NCI-H1694 treated with DMSO at 0.1 percent for 48 hours (cell line): ENCODE measurements around the gene LAMA2.
A peak's percentile ranks its signal among the peaks of the same experiment; 100 is the strongest.

Experiments
- DNase-seq: peaks from one replicate; lab custom pipeline; 2025; lab: John Stamatoyannopoulos, UW

LAMA2 gene

GRCh38 chr6:129177801-129178200 lies 294.9 kb downstream of the LAMA2 start:
- DNase-seq = no peak

GRCh38 chr6:129179283-129179682 lies 296.3 kb downstream of the LAMA2 start:
- DNase-seq = no peak

- no peak for DNase-seq
Observed at GRCh38 chr6:129181001-129181400, 298.1 kb downstream of the LAMA2 start.

DNA sequence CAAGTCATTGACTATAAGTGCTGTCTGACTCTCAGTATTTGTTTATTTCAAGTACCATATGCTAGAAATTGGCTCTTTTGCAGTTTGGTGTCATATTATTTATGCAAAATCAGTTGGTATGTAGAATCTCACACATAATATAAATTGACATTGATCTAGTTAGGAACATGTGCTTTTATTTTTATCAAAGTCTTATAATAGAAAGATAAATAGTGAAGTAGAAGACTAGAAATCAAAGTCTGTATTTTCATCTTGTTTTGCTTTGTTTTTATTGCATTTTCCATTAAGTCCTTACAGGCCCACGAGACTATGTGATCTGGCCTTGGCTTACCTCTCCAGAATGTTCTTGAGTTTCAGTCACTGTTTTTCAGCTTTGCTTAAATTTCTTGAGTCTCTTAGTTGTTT lies 300.3 kb downstream of the LAMA2 start:
- no peak for DNase-seq

DNA sequence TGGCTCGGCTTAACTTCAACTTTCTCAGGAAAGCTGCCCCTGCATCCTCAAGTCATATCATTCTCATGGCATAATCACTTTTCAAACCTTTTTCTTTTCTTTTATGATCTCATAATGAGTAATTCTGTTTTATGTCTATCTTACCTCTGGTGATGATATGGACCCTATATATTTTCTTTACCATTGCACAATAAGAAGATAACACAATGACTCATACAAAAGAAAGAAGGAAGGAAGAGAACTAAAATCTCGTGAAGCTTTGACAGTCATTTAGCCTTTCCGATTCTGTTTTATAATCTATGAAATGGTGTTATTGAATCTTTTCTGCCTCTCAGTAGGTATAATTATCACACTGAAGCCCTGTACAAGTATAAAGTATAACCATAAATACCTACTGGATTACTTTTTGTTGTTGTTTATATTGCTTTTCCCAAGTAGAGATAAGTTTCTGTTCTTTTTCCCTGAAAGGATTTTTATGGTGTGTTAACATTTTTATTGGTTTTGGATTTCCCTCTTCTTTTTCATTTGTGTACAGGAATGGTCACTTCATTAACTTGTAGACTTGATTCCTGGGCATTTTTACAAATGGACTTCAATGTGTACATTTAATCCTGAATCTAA lies 300.9 kb downstream of the LAMA2 start:
- DNase-seq = no peak

GRCh38 chr6:129184324-129184723 lies 301.4 kb downstream of the LAMA2 start:
- DNase-seq = no peak

DNA sequence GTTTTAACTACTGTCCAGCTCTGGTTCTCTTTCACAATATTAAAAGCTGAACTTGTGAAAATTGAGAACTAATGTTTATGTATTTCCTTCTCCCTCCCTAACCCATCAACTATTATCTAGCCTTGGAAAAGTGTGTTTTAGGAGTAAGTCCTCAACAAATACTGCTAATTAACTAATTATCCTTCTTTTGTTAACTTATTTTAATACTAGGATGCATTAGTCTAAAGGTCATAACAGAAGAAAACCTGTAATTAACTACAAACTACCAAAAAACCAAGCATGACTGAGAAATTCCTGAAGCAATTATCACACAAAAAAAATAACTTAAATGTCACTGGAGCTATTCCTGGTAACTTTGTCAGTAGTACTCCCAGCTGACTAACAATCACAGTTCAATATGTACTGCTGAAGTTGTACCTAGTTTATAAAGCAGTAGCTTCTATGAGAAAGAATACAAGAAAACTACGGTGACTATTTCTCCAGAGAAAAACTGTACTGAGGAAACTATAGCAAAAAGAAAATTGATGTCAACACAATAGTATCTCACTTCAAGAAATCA lies 301.9 kb downstream of the LAMA2 start:
- DNase-seq = no peak

DNA sequence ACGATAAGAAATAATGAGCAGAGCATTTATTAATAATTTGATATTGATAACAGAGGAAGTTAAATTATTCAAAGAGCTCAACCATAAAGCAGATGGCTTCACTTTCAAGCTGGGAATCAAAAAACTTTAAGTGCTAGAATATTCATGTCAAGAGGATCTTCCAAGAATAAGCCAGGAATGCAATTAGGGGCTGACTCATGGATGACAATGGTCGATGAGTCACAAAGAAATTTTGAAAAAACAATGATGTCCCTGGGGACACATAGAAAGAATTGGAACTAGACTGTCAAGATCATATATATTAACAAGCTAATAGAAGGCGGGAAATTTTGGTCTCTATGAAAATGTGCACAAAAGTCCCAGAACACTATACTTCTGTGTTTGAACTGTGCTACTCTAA lies 304.1 kb downstream of the LAMA2 start:
- DNase-seq = no peak

DNA sequence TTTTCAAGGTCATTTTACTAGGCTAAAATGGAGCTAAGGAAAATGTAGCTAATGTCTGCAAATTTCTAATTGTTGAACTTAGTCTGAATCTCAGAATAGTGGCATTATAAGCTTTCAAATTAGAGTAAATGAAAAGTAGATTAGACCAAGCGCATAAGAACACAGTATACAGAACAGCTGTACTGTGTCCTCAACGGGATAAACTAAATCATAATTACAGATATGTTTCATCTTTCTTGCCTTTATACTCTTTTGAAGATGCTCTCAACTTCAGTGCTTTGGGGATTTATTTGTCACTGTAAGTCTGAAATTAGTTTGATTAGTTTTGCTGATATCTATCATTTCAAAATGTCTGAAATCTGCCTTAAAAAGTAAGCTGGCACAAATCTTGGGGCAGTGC lies 305.4 kb downstream of the LAMA2 start:
- DNase-seq = no peak

GRCh38 chr6:129188795-129189194 lies 305.9 kb downstream of the LAMA2 start:
- no peak for DNase-seq

DNA sequence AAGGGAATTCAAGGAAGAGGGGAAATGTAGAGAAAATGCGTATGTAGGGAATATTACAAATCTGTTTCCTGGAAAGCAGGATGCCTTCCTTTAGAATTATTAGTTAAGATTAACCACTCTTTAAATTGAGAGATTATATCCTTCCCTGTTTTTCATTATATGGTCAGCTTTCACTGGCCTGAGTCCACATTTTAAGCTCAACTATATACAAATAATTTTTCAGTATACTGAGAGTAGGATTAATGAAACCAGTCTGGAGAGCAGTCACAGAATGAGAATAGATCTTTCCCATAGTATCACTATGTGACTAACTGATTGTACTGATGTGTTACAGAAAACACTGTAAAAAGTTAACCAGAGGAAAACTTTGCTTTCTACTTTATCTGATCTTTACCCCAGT lies 306.3 kb downstream of the LAMA2 start:
- DNase-seq = no peak

GRCh38 chr6:129191235-129191634 lies 308.3 kb downstream of the LAMA2 start:
- DNase-seq = no peak

DNA sequence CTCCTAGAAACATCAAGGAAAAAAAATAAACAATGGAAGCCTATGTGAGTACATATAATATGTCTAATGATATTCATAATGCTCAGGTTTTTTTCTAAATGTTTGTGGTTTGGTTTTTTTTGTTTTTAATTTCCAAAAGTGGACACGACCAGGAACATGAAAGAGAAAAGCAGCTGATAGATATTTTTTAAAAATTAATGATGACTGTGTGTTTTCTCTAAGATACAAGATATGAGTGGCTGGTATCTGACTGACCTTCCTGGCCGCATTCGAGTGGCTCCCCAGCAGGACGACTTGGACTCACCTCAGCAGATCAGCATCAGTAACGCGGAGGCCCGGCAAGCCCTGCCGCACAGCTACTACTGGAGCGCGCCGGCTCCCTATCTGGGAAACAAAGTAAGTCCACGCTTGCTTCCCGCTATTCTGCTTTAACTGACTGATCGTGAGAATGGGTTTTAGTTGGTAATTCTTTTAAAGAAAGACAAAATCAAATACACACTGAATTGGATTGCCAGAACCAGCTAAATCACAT lies 309.6 kb downstream of the LAMA2 start:
- no peak for DNase-seq

DNA sequence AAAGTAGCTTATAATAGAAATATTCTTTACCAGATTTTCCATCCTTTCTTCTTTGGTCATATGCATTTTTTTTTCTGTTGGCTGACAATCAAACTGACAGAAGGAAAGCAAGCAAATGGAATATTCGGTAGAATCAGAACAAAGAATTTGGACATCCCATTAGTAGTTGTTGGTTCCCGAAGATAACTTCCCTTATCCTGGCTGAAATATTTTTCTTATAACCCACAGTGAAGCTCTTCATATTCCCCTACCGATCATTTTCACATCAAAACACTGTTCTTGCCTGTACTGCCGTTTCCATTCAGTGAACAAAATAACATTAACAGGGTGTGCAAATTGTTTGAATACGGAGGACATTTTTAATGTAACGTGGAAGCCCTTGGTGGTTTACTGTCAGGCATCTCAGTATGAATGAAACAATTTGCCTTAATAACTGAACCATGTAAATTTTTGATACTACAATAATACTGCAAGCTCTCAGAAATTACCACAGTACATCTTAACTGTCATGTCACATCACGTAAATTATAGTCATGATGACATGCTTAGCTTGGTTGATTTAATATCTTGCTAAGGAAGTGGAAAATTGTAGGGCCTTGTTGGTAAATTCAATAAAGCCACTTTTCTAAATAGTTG lies 311.5 kb downstream of the LAMA2 start:
- DNase-seq = no peak

DNA sequence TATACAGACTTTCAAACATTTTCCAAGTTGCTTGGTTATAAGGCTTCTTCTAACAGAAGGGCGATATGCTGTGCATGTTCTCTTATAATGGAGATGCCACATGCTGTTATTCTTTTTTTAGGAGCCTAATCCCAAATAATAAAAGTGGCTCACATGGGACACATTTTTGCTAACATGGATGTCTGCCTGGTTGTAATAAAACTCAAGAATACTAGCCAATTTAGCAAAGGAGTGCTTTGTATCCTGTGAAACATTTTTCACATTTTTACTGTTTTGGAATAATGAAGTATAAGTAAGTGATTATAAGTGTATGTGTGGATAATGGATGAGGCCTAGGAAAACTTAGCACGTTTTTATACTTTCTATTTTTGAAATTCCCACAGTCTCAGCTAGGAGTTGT lies 312.2 kb downstream of the LAMA2 start:
- DNase-seq = no peak

GRCh38 chr6:129195643-129196042 lies 312.7 kb downstream of the LAMA2 start:
- DNase-seq = no peak

GRCh38 chr6:129197154-129197553 lies 314.2 kb downstream of the LAMA2 start:
- no peak for DNase-seq

DNA sequence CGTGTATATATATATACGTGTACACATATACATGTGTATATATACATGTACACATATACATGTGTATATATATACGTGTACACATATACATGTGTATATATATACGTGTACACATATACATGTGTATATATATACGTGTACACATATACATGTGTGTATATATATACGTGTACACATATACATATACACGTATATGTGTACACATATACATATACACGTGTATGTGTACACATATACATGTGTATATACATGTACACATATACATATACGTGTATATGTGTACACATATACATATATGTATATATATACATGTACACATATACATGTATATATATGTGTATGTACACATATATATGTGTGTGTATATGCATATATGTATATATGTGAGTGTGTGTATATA lies 317.2 kb downstream of the LAMA2 start:
- no peak for DNase-seq

DNA sequence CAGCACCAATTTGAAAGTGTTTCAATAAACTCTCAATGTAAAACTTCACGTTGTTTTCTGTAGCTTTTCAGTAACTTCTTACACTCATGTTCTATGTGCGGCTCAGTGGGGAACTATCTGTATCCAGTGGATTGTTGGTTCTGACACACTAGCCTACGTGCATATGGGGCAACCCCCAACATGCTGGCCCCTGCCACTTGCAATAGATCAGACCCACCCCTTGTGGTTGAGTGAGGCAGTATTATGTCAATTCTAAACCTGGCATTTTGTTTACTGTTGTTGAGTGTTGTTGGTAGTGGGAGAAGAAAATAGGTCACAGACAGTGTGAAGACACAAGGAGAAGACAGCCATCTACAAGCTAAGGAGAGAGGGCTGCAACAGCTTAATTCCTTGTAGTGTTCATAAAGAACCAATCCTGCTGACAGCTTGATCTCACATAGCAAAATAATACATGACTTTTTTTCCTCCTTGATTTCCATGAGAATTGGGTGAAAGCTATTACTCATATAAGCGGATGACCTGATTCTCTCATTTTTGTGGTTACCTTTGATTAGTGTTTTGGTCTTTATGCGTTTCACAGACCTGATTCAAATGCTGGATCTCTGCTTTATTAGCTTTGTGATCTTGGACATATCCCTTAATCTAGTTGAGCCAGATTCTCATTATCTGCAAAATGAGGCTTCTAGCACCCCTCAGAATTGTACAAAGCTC lies 320.4 kb downstream of the LAMA2 start:
- no peak for DNase-seq

DNA sequence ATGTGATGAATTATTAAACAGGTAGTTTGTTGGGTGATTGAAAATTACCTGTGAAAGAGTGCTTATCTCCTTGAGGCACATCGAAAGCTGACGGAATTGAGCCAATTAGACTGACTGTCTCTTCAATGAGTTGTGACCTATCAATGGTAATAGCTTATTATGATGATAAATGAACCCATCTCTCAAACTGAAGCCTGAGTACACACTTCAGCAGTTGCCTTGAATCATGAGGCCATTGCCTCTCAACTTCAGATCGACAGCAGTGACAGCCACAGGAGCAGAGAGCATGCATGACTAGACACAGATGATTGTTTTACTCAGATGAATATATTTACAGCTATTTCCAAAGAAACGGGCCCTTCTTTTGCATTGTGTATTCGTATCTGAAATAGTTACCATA lies 323.9 kb downstream of the LAMA2 start:
- peak; percentile 10 for DNase-seq

- DNase-seq = no peak
Observed at GRCh38 chr6:129207832-129208231, 324.9 kb downstream of the LAMA2 start.

GRCh38 chr6:129208415-129209034 lies 325.6 kb downstream of the LAMA2 start:
- no peak for DNase-seq

DNA sequence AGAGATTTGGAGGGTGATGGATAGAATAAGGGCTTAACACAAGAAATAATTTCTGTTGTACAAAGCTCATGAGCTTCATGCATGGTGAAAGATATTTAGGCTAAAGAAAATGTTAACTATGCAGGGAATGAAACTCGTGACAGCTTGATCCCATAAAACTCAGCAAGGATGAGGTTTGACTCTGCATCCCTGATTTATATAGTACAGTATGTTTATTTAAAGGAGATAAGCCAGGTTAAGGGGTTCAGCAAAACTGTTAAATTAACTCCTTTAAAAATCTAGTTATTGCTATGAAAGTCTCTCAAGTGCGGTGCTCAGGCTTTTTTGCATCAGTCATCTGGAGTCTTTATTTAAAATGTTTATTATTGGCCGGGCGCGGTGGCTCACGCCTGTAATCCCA lies 326.4 kb downstream of the LAMA2 start:
- no peak for DNase-seq
